ENCODE measurements around the gene DAO.

DNA sequence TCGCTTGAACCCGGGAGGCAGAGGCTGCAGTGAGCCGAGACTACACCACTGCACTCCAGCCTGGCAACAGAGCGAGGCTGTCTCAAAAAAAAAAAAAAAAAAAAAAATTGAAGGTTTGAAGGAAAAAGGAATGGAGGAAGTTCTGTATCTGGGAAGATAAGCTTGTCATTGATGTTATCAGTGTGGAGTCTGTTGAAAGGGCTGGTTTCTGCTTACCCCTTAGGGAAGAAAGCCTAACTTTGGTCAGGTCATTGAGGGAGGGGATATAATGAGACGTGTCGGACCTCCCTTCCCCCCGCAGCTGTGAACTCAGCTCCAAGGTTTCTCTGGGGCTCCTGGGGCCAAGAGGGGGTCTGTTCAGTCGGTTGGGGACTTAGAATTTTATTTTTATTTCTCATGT is 16.4 kb downstream of the DAO start:
- TF ChIP-seq, protein P1, sequence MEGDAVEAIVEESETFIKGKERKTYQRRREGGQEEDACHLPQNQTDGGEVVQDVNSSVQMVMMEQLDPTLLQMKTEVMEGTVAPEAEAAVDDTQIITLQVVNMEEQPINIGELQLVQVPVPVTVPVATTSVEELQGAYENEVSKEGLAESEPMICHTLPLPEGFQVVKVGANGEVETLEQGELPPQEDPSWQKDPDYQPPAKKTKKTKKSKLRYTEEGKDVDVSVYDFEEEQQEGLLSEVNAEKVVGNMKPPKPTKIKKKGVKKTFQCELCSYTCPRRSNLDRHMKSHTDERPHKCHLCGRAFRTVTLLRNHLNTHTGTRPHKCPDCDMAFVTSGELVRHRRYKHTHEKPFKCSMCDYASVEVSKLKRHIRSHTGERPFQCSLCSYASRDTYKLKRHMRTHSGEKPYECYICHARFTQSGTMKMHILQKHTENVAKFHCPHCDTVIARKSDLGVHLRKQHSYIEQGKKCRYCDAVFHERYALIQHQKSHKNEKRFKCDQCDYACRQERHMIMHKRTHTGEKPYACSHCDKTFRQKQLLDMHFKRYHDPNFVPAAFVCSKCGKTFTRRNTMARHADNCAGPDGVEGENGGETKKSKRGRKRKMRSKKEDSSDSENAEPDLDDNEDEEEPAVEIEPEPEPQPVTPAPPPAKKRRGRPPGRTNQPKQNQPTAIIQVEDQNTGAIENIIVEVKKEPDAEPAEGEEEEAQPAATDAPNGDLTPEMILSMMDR (conservative IDR thresholded peaks at IDR 0.05; ENCODE audit: low read depth, low read length), result no peak
- no peak for TF ChIP-seq EZH2 (IDR thresholded peaks at IDR 0.05; ENCODE audit: borderline replicate concordance, low read depth, low read length, poor library complexity, severe bottlenecking)
